ACHN (cell line): Measurements from ENCODE around the gene EAF1.
"Not testable (repeated sequence)": the region's sequence is repeated elsewhere in the genome, so short reads cannot be mapped to it uniquely, and the experiment has no call there.

Source experiments
- DNase-seq: peaks from one replicate; pipeline ENCODE4 v3.0.0-alpha.2; 2015
- in situ Hi-C: cut with HindIII; loops from 2 replicates; pipeline ENCODE4 v1.10.0; 2017; ENCODE audit warnings: low sequenced_read_pairs, low pct_ligation_motif_present, low pct_unique_long_range_greater_than_20kb

EAF1 gene

DNA sequence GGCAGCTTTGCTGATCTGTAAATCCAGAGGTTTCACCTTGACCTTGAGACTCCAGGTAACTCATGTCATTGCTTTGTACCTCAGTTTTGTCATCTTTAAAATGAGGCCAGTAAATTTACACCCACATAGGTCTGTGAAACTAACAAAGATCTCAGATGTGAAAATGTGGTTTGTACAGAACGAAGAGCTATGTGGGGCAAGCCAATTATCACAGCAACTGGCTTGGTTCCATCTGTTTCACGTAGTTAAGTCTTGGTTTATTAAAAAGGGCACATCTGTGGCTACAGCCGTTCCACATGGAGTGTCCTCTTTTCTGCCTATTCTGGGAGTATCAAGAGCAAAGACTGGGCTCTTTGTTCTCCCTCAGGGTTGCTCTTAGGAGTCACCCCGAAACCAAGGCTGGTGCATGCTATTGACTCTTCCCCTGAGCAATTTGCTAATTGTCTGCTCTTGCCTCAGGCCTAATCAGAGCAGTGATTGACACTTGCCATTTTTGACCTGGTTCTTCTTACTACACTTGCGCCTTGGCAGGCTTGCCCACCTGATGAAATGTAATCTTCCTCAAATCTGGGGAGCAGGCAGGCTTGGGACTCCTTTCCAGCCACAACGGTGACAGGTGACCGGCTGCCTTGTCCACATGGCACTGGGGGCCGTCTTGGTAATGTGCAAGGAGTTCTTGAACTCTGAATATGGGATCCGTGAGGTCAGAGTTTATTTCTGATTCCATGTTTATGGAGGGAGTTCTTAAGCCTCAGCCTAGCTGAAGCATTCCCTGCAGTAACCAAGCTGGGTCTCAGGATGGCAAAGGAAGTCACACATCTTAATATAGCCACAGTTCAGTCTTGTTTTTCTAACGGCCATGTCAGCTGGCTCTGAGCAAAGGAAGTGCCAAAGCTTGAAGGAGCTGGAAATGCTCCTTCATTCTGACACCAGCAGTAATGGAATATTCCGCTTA, 40.1 kb downstream of the EAF1 start:
- DNase-seq = no peak
- in situ Hi-C loops = no loop called here

DNA sequence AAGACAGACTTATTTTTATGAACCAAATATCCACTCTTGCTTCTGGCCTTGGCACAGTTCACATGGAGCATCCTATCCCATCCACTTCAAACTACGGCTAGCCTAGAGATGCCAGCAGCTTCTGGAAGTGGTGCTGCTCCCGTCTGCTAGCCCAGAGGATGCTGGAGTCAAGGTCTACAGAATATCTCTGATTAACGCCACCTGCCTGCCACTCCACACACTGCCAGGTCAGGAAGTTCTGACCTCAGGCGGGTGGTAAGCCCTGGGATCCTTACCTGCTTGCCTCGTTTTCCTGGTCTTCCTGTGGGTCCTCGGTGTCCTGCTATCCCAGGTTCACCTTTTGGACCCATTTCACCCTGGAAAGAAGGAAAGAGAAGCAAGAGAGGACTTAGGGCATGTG, 42.9 kb downstream of the EAF1 start:
- DNase-seq = no peak
- in situ Hi-C loops = no loop called here

DNA sequence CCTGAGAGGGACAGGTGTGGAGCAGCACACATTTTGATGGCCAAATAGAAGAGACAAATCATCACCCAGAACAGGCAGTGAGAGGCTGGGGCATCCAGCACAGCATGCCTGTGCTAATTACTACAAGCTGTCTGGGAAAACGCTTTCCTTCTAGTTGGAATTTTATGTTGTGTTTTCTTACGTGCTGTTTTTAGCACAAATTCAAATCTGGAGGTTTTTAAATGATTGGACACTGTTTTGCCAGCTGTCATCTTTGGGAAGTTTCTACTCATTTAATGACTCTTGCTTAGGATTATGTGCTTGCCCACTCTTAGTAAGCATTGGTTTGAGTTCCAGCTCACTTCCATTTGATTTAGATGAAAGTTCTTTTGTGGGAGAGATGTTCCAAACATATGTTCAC, 43.5 kb downstream of the EAF1 start:
- no peak for DNase-seq
- in situ Hi-C loops = no loop called here

DNA sequence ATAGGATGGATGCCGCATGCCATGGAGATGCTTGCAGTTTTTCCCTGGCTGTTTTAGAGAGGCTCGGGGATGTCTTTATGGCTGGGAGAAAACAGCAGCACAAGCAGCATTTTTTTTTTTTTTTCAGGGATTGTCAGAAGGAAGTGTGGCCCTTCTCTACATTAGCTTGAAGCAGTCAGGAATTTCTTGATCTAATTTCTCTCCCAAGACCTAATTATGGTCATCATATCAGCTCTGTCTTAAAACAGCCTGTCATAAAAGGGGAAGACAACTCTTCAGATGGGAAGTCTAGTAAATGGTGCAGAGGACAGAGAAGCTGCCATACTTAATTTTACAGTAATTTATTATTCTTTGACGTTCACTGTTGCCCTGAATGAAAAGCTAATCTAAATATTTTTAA, 44.5 kb downstream of the EAF1 start:
- in situ Hi-C loops = no loop called here

DNA sequence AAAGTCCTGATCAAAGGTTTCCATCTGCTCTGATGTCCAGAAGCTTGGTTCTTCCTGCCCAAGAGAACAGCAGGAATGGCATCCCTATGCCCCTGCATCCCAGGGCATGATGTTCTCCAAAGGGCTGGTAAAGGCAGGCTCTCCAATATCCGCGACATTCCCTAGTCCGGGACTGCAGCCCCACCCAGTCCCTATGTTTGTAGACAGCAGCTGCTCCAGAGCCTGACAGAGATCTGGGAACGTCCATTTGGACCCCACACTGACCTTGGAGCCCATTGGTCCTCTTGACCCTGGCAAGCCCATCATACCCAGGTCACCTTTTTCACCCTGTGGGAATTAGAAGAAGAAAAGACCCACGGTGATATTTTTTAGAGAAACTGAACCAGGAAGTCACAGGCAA, 47.8 kb downstream of the EAF1 start:
- in situ Hi-C loops = no loop called here
- no peak for DNase-seq

More for the DNA sequence above, 44.5 kb downstream of the EAF1 start:
- no peak for DNase-seq

DNA sequence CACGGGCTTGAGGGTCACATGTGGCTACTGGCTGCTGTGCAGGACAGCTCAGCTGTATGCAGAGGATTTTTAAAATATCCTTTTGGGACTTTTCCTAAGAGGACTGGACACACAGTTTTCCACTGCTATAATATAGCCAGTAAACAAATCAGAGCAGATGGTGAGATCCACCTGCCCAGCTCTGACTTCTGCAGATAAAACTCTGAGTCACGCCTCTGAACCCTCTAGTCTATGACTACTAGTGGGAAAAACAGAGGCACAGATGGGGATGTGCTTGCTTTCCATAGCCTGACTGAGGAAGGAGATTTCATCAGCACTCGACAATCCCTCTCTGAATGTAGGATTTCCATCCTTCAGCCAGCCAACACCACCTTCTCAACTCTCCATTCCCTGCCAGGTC, 49.0 kb downstream of the EAF1 start:
- in situ Hi-C loops = no loop called here
- no peak for DNase-seq

DNA sequence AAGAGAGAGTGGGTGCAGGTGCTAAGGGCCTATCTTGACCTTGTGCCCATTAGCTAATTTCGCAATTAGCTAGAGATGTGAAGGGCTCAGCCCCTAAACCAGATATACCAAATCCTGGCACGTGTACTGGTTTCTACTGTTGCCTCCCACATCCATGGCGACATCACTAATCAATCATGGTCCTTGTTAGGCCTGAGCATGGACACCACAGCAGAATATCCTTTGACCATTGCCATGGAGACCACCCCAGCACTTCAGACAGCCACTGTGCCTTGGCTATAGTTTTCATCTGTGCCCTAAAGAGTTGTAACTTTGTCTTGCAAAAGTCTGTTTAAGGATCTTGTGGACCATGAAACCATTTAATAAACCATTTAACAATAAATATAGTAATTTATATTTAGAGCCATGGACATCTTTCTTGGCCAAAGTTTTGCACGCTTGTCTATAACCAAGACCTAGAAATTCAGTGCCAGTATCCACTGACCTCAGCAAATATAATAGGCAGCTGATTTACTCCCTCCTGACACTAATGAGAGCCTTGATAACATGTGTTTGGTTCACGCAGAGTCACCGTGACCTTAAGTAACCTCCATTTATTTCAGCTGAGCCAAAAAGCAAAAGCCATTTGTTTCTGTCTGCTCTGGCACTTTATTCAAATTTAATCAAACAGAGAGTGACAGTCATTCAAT, 50.7 kb downstream of the EAF1 start:
- in situ Hi-C loops = no loop called here
- DNase-seq = no peak

DNA sequence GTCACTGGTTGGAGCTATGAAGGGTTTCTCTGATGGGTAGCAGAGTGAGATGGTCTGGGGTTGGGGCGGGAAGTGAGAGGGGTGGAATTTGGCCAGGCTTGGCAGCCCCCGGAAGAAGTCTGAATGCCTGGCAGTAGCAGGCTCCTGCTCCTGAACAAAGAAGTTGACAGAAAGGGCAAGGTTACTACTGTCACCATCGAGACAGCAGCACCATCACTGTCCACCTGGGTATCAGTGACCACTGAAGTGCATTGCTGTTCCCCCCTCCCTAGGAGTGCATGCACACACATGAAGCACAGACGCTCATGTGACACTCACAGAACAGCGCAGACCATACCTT, 51.2 kb downstream of the EAF1 start:
- DNase-seq = no peak
- in situ Hi-C loops = no loop called here

DNA sequence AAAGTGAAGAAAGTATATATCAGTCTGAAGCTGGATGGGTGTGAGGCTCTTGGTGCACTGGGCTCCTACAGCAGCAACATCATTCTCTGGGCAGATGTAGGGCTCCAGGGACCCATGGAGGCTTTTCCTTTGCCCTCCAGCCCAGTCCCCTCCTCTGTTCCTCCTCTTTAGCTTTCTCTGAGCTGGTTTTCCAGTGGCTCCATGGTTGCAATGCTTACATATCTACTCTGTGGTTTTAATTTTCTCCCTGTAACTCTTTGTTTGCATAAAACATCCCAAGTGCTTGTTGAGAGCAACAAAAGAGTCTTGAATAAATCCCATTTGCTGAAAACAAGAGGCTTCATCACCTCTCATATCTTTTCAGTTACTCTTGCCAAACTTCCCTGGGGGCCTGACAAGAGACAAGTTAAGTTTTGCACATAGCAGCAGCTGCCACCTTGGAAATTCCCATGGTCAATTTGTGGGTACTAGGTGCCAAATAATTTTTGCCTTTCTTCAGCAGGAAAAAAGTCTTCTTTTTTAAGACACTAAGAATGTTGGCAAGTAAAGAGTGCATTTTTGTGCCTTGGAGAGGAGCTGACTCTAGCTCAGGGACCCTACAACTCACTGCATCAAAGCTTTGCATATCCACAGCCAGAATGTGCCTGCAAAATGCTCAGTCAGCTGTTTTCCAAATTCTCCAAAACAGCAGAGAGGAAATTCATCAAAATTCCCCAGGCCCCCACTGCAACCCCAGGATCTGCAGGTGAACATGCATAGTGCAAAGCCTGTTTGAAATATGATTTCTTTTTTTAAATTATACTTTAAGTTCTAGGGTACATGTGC, 52.2 kb downstream of the EAF1 start:
- in situ Hi-C loops = no loop called here

DNA sequence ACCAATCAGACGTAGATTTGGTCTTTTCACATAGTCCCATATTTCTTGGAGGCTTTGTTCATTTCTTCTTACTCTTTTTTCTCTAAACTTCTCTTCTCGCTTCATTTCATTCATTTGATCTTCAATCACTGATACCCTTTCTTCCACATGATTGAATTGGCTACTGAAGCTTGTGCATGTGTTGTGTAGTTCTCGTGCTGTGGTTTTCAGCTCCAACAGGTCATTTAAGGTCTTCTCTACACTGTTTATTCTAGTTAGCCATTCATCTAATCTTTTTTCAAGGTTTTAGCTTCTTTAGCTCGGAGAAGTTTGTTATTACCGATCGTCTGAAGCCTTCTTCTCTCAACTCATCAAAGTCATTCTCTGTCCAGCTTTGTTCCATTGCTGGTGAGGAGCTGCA, 57.2 kb downstream of the EAF1 start:
- in situ Hi-C loops, DNase-seq: not testable (repeated sequence)

More for the DNA sequence above, 52.2 kb downstream of the EAF1 start:
- DNase-seq = no peak

DNA sequence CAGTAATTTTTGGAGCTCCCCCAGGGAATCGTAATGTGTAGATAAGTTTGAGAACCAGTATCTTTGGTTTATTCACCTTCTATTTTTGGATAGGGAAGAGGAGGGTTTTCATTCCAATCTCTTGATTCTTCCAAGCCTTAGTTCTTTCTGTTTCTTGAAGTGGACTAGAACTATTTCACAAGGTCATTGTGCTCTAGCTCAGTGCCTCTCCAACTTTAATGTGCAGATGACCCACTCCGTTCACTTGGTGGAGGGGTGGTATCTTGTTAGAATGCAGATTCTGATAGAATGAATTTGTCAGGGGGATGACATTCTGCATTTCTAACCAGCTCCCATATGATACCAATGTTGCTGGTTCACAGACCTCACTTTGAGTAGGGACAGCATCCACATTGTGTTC, 58.6 kb downstream of the EAF1 start:
- DNase-seq = no peak
- in situ Hi-C loops = no loop called here

DNA sequence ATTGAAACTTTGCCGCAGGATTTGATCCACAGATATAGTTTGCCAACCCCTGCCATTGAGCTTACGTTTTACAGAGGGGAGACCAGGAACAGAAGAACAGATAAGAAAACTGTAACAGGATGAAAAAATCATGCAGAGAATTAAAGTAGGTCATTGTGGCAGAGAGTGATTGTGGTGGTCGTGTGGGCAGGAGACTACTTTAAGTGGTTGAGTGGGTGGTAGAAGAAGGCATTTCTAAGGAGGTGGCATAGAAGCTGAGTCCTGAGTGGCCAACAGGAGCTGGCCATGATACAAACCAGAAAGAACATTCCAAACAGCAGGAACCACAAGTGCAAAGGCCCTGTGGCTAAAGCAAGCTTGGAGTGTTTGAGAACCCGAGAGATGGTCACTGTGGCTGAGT, 59.6 kb downstream of the EAF1 start:
- no peak for DNase-seq
- in situ Hi-C loops = no loop called here

DNA sequence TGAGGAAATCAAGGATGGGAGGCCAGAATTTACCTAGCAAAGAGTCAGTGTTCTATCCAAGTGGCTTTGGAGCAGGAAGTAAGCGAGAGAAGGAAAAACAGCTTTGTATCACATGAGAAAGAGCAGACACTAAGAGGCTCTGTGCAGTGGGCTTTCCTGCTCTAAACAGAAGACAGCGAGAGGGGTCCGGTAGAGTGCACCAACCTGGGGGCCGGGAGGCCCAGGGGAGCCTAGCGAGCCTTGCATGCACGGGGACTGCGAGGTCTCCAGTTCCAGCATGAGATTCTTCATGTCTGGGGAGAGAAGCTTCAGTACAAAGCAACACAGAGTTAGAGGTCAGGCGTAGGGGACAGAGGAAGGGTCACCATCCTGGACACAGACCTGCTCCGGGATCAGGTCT, 60.6 kb downstream of the EAF1 start:
- no peak for DNase-seq
- in situ Hi-C loops = no loop called here

DNA sequence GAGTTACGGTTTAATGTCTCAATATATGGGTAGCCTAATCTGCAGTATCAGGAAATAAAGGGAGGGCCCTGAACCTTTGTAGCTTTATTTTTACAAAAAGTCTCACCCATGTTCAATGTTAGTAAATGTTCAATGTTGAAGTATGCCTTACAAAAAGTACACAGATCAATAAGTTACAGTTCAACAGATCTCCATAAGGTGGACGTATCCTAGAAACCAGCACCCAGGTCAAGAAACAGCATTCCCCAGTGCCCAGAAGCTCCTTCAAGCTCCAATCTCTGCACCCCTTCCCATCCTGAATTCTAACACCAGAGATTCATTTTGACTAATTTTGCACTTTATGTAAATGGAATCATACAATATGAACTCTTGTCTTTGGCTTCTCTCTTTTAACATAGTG, 62.8 kb downstream of the EAF1 start:
- in situ Hi-C loops = no loop called here
- DNase-seq = no peak

DNA sequence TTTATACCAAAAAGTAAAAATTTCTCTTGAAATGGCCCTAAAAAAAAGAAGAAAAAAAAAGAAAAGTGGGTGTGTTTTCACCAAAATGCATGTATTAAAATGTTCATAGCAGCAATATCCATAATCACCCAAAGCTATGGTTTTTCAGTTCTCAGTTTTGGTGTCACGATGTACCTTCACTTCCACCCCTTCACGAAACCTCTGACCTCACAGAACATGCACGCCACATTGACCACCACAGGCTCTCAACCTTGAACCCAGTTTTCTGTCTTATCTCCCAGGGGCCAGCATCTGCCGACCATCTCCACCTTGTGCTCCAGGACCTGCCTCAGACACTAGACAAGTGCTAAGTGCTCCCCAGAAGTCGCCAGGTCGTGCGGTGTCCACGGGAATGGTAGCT, 63.7 kb downstream of the EAF1 start:
- no peak for DNase-seq
- in situ Hi-C loops = no loop called here
